ENCODE measurements around the gene ZC3H6. TPM values are rescaled to one million over a fixed set of nuclear protein-coding genes. Genes with fewer than 3 reads are reported as not detected.

The ZC3H6 gene
- total RNA-seq, 4 donors from 2014 or later = 2.8 to 13.0 (median 8.5) TPM

GRCh38 chr2:112335600-112335999 is 60.2 kb downstream of the ZC3H6 start:
- Histone ChIP-seq H3K27me3 (no peaks in the 10 kb centered on the region), H3K4me3 (no peak overlapping the region), H3K9me3 (no peaks in the 10 kb centered on the region), H3K36me3 (peaks cover 0 to 9% (median 0%) of the 10 kb centered on the region in 4 donors), H3K27ac (no peak overlapping the region), H3K4me1 (no peaks in the 10 kb centered on the region)
- intact Hi-C loops (cut with DNase I; ENCODE audit: low total_unique reads) = no loop called here
- in situ Hi-C loops (cut with MboI; ENCODE audit: low pct_ligation_motif_present in 1 of 4, low pct_unique_long_range_greater_than_20kb in 1 of 4, low sequenced_read_pairs in 3 of 4) = no loop called here
- DNase-seq = no peak
- whole genome bisulfite sequencing, 2 donors (ENCODE audit: low coverage in 1 of 2) = 97 to 100% methylated on average over 1 of the region's 1 CpG
- TF ChIP-seq CTCF (IDR thresholded peaks at IDR 0.05) = no peak
- no peak for TF ChIP-seq POLR2A (IDR thresholded peaks at IDR 0.05)
- TF ChIP-seq EP300 (IDR thresholded peaks at IDR 0.05; ENCODE audit: low read depth) = no peak
- TF ChIP-seq POLR2AphosphoS5 (IDR thresholded peaks at IDR 0.05) = no peak

GRCh38 chr2:112339986-112340385 is 64.6 kb downstream of the ZC3H6 start:
- no peak for TF ChIP-seq POLR2AphosphoS5 (IDR thresholded peaks at IDR 0.05)
- no peak for TF ChIP-seq CTCF (IDR thresholded peaks at IDR 0.05)
- TF ChIP-seq EP300 (IDR thresholded peaks at IDR 0.05; ENCODE audit: low read depth) = no peak
- no peak for TF ChIP-seq POLR2A (IDR thresholded peaks at IDR 0.05)
- no peaks in the 10 kb centered on the region for H3K27me3 ChIP-seq
- 67 to 69% methylated on average over 2 of the region's 2 CpGs for WGBS, 2 donors (ENCODE audit: low coverage in 1 of 2)
- in situ Hi-C loops (cut with MboI; ENCODE audit: low pct_ligation_motif_present in 1 of 4, low pct_unique_long_range_greater_than_20kb in 1 of 4, low sequenced_read_pairs in 3 of 4) (no loop called here), intact Hi-C loops (cut with DNase I; ENCODE audit: low total_unique reads) (no loop called here)
- no peaks in the 10 kb centered on the region for H3K4me1 ChIP-seq
- no peaks in the 10 kb centered on the region for H3K36me3 ChIP-seq
- H3K27ac ChIP-seq = no peak overlapping the region
- H3K4me3 ChIP-seq = no peak overlapping the region
- no peaks in the 10 kb centered on the region for H3K9me3 ChIP-seq
- no peak for DNase-seq

- in situ Hi-C loops (cut with MboI; ENCODE audit: low pct_ligation_motif_present in 1 of 4, low pct_unique_long_range_greater_than_20kb in 1 of 4, low sequenced_read_pairs in 3 of 4) (no loop called here), intact Hi-C loops (cut with DNase I; ENCODE audit: low total_unique reads) (no loop called here)
- no peaks in the 10 kb centered on the region for H3K4me1 ChIP-seq
- H3K9me3 ChIP-seq = no peaks in the 10 kb centered on the region
- H3K27ac ChIP-seq = no peak overlapping the region
- WGBS, 2 donors (ENCODE audit: low coverage in 1 of 2) = 83 to 85% methylated on average over 6 to 9 of the region's 9 CpGs
- DNase-seq = no peak
- no peak overlapping the region for H3K4me3 ChIP-seq
- no peak for TF ChIP-seq CTCF (IDR thresholded peaks at IDR 0.05)
- no peak for TF ChIP-seq POLR2A (IDR thresholded peaks at IDR 0.05)
- TF ChIP-seq POLR2AphosphoS5 (IDR thresholded peaks at IDR 0.05) = no peak
- no peak for TF ChIP-seq EP300 (IDR thresholded peaks at IDR 0.05; ENCODE audit: low read depth)
- H3K36me3 ChIP-seq = no peaks in the 10 kb centered on the region
- no peaks in the 10 kb centered on the region for H3K27me3 ChIP-seq
Observed at GRCh38 chr2:112340475-112341267, 65.3 kb downstream of the ZC3H6 start.

- H3K9me3 ChIP-seq = no peaks in the 10 kb centered on the region
- H3K27ac ChIP-seq = no peak overlapping the region
- TF ChIP-seq POLR2AphosphoS5 (IDR thresholded peaks at IDR 0.05) (no peak), EP300 (IDR thresholded peaks at IDR 0.05; ENCODE audit: low read depth) (no peak), CTCF (IDR thresholded peaks at IDR 0.05) (no peak), POLR2A (IDR thresholded peaks at IDR 0.05) (no peak)
- no peaks in the 10 kb centered on the region for H3K27me3 ChIP-seq
- WGBS, 2 donors (ENCODE audit: low coverage in 1 of 2) = 90 to 100% methylated on average over 1 to 2 of the region's 2 CpGs
- in situ Hi-C loops (cut with MboI; ENCODE audit: low pct_ligation_motif_present in 1 of 4, low pct_unique_long_range_greater_than_20kb in 1 of 4, low sequenced_read_pairs in 3 of 4) (no loop called here), intact Hi-C loops (cut with DNase I; ENCODE audit: low total_unique reads) (no loop called here)
- H3K4me1 ChIP-seq = no peaks in the 10 kb centered on the region
- no peaks in the 10 kb centered on the region for H3K36me3 ChIP-seq
- no peak overlapping the region for H3K4me3 ChIP-seq
- DNase-seq = no peak
Observed at GRCh38 chr2:112342067-112342550, 66.7 kb downstream of the ZC3H6 start.
